ENCODE measurements around the gene OLIG1.

Gene OLIG1

DNA sequence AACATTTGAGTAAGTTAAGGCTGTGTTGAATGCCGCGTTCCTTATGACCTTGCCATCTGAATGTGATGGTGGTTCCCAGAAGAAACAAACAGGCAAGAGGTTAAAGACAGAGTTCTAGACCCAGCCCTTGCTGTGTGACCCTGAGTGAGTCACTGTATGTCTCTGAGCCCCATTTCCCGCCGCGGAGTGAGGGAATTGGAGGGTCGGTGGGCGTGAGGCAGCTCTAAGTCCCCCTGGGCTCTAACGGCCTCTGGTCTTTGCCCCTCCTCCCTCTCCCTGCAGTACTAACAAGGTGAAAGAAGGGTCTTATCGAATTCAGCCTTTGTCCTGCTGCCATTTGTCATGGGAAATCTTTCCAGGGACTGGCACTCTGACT lies 40.4 kb downstream of the OLIG1 start:
- peaks cover 91% of the 10 kb centered on the region for H3K27me3 Mint-ChIP-seq (ENCODE audit: low read depth, poor library complexity)
- peak overlapping the region; percentile 55 for H3K4me3 Mint-ChIP-seq
- H3K36me3 Mint-ChIP-seq (ENCODE audit: low read depth): no peaks in the 10 kb centered on the region
- H3K4me1 Mint-ChIP-seq: peaks cover 64% of the 10 kb centered on the region
- TF ChIP-seq, protein P1, sequence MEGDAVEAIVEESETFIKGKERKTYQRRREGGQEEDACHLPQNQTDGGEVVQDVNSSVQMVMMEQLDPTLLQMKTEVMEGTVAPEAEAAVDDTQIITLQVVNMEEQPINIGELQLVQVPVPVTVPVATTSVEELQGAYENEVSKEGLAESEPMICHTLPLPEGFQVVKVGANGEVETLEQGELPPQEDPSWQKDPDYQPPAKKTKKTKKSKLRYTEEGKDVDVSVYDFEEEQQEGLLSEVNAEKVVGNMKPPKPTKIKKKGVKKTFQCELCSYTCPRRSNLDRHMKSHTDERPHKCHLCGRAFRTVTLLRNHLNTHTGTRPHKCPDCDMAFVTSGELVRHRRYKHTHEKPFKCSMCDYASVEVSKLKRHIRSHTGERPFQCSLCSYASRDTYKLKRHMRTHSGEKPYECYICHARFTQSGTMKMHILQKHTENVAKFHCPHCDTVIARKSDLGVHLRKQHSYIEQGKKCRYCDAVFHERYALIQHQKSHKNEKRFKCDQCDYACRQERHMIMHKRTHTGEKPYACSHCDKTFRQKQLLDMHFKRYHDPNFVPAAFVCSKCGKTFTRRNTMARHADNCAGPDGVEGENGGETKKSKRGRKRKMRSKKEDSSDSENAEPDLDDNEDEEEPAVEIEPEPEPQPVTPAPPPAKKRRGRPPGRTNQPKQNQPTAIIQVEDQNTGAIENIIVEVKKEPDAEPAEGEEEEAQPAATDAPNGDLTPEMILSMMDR (IDR thresholded peaks at IDR 0.05): no peak
- no peak for DNase-seq
- peaks cover 4% of the 10 kb centered on the region for H3K9me3 Mint-ChIP-seq
- H3K27ac Mint-ChIP-seq: no peak overlapping the region

DNA sequence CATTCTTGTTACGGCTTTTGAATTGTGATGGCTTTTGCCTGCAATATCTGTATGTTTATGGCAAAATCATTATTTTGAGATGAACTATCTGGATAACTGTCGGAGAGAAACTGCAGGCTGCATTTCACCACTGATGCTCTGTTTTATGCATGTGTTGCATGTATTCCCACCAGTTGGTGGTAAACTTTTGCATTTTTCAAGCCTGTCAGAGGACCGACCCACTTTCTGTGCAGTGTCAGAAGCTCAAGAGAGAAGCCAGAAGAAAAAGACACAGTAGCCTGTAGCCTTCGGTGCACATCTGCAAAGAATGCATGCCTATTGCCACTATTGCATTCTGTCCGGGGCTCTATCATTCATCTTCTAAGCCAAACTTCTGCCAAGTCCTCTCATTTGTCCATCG lies 41.6 kb downstream of the OLIG1 start:
- Mint-ChIP-seq H3K27ac (no peak overlapping the region), H3K9me3 (no peaks in the 10 kb centered on the region), H3K27me3 (ENCODE audit: low read depth, poor library complexity) (peaks cover 91% of the 10 kb centered on the region), H3K36me3 (ENCODE audit: low read depth) (no peaks in the 10 kb centered on the region), H3K4me3 (no peak overlapping the region), H3K4me1 (peaks cover 70% of the 10 kb centered on the region)
- TF ChIP-seq, protein P1 (IDR thresholded peaks at IDR 0.05): no peak
- no peak for DNase-seq

DNA sequence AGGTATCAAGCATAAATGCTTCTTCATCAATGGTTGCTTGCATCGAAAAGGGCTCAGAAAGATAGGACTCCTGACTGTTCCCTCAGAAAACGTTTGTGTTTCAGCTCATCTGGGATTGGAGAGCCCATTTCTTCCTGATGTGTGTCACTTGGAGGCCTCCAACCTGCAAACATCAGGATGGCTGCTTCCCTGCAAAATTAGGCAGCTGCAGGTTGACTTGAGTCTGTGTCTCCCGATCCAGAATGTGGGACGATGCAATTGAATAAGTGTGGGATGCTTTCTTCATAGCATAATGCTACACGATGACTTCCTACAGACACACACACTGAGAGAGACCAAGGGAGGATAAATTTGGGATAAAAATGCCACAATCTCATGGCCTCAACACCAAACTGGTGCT lies 42.2 kb downstream of the OLIG1 start:
- no peak for DNase-seq
- H3K4me3 Mint-ChIP-seq: no peak overlapping the region
- peaks cover 72% of the 10 kb centered on the region for H3K4me1 Mint-ChIP-seq
- no peak overlapping the region for H3K27ac Mint-ChIP-seq
- TF ChIP-seq, protein P1 (IDR thresholded peaks at IDR 0.05): no peak
- H3K9me3 Mint-ChIP-seq: no peaks in the 10 kb centered on the region
- no peaks in the 10 kb centered on the region for H3K36me3 Mint-ChIP-seq (ENCODE audit: low read depth)
- peaks cover 92% of the 10 kb centered on the region for H3K27me3 Mint-ChIP-seq (ENCODE audit: low read depth, poor library complexity)

DNA sequence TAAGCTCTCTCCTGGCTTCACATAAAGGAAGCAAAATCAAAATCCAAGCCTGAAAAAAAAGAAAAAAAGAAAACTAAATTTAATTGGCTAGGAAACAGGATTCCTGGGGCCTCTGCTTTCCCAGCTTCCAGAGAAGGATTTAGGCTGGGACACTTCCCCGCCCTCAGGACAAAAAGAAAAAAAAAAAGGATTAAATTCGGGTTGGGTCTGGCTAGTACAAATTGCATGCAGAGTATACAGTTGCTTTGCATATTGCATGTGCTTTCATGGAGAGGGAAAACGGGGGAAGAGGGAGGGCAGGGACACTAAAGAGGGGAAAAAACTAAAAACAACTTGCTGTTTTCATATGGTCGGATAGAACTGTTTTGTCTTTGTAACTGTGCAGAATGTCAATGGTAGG lies 42.7 kb downstream of the OLIG1 start:
- Mint-ChIP-seq H3K27me3 (ENCODE audit: low read depth, poor library complexity) (peaks cover 92% of the 10 kb centered on the region), H3K4me3 (no peak overlapping the region), H3K4me1 (peaks cover 72% of the 10 kb centered on the region), H3K9me3 (no peaks in the 10 kb centered on the region), H3K27ac (no peak overlapping the region), H3K36me3 (ENCODE audit: low read depth) (no peaks in the 10 kb centered on the region)
- no peak for DNase-seq
- TF ChIP-seq, protein P1 (IDR thresholded peaks at IDR 0.05): no peak

DNA sequence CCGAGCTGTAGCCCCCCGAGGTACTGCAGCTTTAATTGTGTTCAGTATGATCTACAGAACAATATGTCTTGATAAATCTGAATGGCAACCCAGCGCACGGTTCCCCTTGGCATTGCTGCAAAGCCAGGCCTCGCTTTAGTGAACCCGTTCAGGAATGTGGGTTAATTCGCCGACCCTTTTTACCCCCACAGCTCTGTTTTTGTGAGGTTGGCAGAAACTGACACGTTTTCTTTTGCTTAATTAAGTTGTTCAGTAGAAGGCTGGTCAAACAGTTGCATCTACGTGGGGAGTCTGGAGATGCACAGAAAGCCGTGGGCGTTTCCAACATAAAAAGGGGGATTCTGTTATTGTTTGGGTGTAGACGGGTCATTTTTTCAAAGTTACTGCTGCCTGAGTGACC lies 43.2 kb downstream of the OLIG1 start:
- H3K4me1 Mint-ChIP-seq: peaks cover 70% of the 10 kb centered on the region
- H3K27me3 Mint-ChIP-seq (ENCODE audit: low read depth, poor library complexity): peaks cover 92% of the 10 kb centered on the region
- TF ChIP-seq, protein P1 (IDR thresholded peaks at IDR 0.05): no peak
- no peaks in the 10 kb centered on the region for H3K36me3 Mint-ChIP-seq (ENCODE audit: low read depth)
- DNase-seq: no peak
- H3K27ac Mint-ChIP-seq: no peak overlapping the region
- no peaks in the 10 kb centered on the region for H3K9me3 Mint-ChIP-seq
- no peak overlapping the region for H3K4me3 Mint-ChIP-seq

DNA sequence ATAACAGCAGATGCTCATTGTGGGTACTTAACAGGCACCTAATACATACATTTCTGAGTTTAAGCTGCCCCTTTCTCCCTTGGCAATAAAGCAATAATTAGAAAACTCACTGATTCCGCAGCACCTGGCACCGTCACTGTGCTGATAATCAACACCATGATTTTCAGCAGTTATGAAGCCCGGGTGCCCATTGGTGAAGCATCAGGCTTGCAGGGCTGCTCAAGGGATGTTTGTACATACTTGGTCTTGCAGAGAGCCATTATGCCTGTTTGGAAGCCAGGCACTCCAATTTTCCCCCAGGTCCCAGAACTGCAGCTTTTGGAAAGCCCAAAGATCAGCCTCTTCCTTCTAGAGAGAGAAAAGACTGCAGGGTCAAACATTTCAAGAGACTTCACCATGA lies 44.3 kb downstream of the OLIG1 start:
- H3K27me3 Mint-ChIP-seq (ENCODE audit: low read depth, poor library complexity): peaks cover 85% of the 10 kb centered on the region
- no peak overlapping the region for H3K4me3 Mint-ChIP-seq
- H3K9me3 Mint-ChIP-seq: no peaks in the 10 kb centered on the region
- H3K36me3 Mint-ChIP-seq (ENCODE audit: low read depth): no peaks in the 10 kb centered on the region
- TF ChIP-seq, protein P1 (IDR thresholded peaks at IDR 0.05): no peak
- no peak for DNase-seq
- H3K4me1 Mint-ChIP-seq: peaks cover 64% of the 10 kb centered on the region
- no peak overlapping the region for H3K27ac Mint-ChIP-seq

Measured in nephron progenitor cell (in vitro differentiated cells).